NK-92 treated with Interleukin-12 subunit alpha and Interleukin-12 subunit beta, amount 100 ng/mL, for 24 hours (cell line): Measurements from ENCODE around the gene CDH16.
"Not testable (repeated sequence)": the region's sequence is repeated elsewhere in the genome, so short reads cannot be mapped to it uniquely, and the experiment has no call there.

Source experiments
- DNase-seq: peaks from one replicate; lab custom pipeline; 2025; lab: John Stamatoyannopoulos, UW

The CDH16 gene

GRCh38 chr16:66910175-66910940 is 8.3 kb downstream of the CDH16 start:
- no peak for DNase-seq

GRCh38 chr16:66908762-66909559 is 9.7 kb downstream of the CDH16 start:
- no peak for DNase-seq

- no peak for DNase-seq
These were observed 10.6 kb downstream of the CDH16 start for GRCh38 chr16:66908116-66908515.

GRCh38 chr16:66906916-66907836 is 11.5 kb downstream of the CDH16 start:
- no peak for DNase-seq

- DNase-seq = no peak
These were observed 12.8 kb downstream of the CDH16 start for GRCh38 chr16:66905633-66906539.

GRCh38 chr16:66904846-66905632 is 13.6 kb downstream of the CDH16 start:
- DNase-seq = no peak

DNA sequence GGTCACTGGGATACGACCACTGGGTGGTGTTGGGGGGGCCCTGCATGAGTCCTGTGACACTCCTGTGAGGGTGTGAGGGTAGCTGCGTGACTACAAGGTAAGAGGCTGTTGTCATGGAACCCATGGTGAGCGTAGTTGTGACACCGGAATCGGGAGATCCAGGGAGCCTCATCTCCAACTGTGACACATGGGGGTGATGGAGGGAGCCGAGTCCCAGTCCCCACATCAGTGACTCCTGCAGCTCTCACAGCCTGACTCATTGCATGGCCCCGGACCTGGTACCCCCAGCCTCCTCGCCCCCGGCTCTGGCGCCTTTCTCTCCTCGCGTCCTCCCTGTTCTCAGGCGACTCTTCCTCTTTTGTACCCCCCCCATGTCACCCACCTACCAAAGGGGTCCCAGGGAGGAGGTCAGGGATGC is 14.2 kb downstream of the CDH16 start:
- no peak for DNase-seq

- no peak for DNase-seq
These were observed 14.9 kb downstream of the CDH16 start for GRCh38 chr16:66903544-66904427.

- no peak for DNase-seq
These were observed 15.8 kb downstream of the CDH16 start for GRCh38 chr16:66902648-66903543.

DNA sequence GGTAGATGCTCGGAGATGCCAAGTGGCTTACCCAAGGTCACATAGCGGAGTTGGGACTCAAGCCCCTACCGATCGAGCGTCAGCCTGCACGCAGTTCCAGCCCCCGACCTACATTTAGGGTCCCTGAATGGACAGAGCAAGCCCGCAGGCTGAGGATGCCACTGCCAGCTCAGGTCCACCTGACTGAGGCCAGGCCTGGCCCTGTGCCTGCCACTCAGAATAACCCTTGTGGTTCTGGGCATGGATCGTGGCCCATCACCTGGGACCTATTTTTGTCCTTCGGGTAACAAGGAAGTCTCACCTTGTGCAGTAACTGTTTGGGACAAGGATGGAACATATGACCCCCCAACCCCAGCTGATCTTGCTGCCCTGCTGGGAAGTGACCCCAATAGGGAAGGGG is 17.1 kb downstream of the CDH16 start:
- DNase-seq = no peak

GRCh38 chr16:66900721-66901441 is 17.8 kb downstream of the CDH16 start:
- DNase-seq = no peak

GRCh38 chr16:66899945-66900710 is 18.6 kb downstream of the CDH16 start:
- DNase-seq = no peak

GRCh38 chr16:66899310-66899944 is 19.3 kb downstream of the CDH16 start:
- no peak for DNase-seq

DNA sequence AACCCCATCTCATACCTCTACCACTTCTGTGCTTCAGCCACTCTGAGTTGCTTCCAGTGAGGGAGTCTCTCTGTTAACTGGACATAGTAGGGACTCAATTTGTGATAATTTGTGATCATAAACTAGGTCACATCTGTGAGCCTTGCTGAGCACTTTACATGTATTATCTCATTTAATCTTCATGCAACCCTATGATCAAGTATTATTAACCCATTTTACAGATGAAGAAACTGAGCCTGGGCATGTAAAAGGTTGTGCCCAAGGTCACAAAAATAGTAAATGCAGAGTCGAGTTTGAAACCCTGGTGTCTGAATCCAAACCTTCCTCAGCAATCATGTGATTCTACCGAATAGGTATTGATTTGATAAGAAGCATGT is 19.8 kb downstream of the CDH16 start:
- no peak for DNase-seq

DNA sequence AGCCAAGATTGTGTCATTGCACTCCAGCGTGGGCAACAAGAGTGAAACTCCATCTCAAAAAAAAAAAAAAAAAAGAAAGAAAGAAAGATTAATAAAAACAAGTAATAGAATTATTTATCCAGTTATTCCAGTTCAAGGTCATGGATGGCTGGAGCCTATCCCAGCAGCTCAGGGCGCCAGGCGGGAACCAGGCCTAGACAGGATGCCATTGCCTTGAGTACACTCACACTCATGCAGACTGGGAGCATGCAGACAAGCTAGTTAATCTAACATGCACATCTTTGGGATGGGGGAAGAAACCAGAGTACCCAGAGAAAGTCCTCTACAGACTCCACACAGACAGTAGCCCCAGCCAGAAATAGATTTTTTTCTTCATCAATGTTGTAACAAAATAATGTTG is 20.5 kb downstream of the CDH16 start:
- no peak for DNase-seq

DNA sequence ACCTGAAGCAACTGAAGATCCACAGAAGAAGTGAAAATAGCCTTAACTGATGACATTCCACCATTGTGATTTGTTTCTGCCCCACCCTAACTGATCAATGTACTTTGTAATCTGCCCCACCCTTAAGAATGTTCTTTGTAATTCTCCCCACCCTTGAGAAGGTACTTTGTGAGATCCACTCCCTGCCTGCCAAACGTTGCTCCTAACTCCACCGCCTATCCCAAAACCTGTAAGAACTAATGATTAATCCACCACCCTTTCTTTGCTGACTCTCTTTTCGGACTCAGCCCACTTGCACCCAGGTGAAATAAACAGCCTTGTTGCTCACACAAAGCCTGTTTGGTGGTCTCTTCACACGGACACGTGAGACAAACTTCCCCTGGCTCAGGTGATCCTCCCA is 22.0 kb downstream of the CDH16 start:
- not testable (repeated sequence) for DNase-seq
